H1 (cell line): ENCODE results near the gene KRT3. TPM values are rescaled to one million over a fixed set of nuclear protein-coding genes. Genes with fewer than 3 reads are reported as not detected.

Experiments used
- BACH1 ChIP-seq: IDR thresholded peaks from 2 replicates; pipeline ENCODE4 v1.6.1; 2012; ENCODE audit warnings: low read length, improper control_type of control experiment
- BRCA1 ChIP-seq: IDR thresholded peaks from 2 replicates; pipeline ENCODE4 v1.6.1; 2012; ENCODE audit warnings: low read depth, low read length, improper control_type of control experiment
- RXRA ChIP-seq: IDR thresholded peaks from 2 replicates; pipeline ENCODE4 v1.6.1; 2011; ENCODE audit warnings: low read depth, mild to moderate bottlenecking, low read length, moderate library complexity; ENCODE audit not compliant: insufficient read depth
- SIX5 ChIP-seq: IDR thresholded peaks from 2 replicates; pipeline ENCODE4 v1.6.1; 2011; ENCODE audit warnings: mild to moderate bottlenecking, low read depth, low read length
- SP1 ChIP-seq: IDR thresholded peaks from 2 replicates; pipeline ENCODE4 v1.6.1; 2011; ENCODE audit warnings: low read depth, low read length
- polyA plus RNA-seq, 7 experiments: library from polyadenylated mRNA; depleted of rRNA in 3 of 7; stranded (reverse) in 5 of 7; unstranded in 2 of 7; fragments of >200 nt in 5 of 7; fragments of 200-250 nt in 2 of 7; gene quantifications; 1 replicate in 5 of 7; 2 replicates in 1 of 7; 4 replicates in 1 of 7; pipeline versions ENCODE4 v1.2.1 to v1.2.3, GENCODE V29; 2011 to 2013; ENCODE audit warnings: missing spikeins in 2 of 7, mixed read lengths in 2 of 7
- total RNA-seq: library from RNA; stranded (reverse); fragmentation: NEBNext Ultra II Directional; extraction: Animal tissue kit (Norgen Biotek cat#: 25700); gene quantifications from 2 replicates; pipeline ENCODE4 v1.2.1, GENCODE V29; 2021

The KRT3 gene
- total and polyA plus RNA-seq, 2 of the 8 experiments (the other 6 are each of a cell fraction or from before 2014, with no cell fraction given) = not detected

GRCh38 chr12:52805739-52806138, 9.8 kb upstream of the KRT3 start (continued):
- TF ChIP-seq BRCA1 (no peak), SP1 (no peak), SIX5 (no peak), BACH1 (no peak), RXRA (no peak)
